Kidney (tissue), 14 donors: ENCODE data around the gene TMEM116. TPM values are rescaled to one million over a fixed set of nuclear protein-coding genes. Genes with fewer than 3 reads are reported as not detected.
"Not testable (repeated sequence)": the region's sequence is repeated elsewhere in the genome, so short reads cannot be mapped to it uniquely, and the experiment has no call there.

ENCODE experiments used
- DNase-seq, 5 donors: peaks; one replicate each; pipeline ENCODE4 v3.0.0-alpha.2; 2013 to 2020
- FAIRE-seq: peaks from 2 replicates; lab custom pipeline; 2012; peaks lifted over from hg19 to GRCh38; lab: Jason Lieb, UNC
- H3K27ac ChIP-seq, 2 donors: one replicate each; pipeline ENCODE4 v1.7.0; 2013; ENCODE audit warnings: low read depth in 2 of 2, low read length in 2 of 2, inconsistent platforms in 1 of 2
- H3K27me3 ChIP-seq: one replicate; pipeline ENCODE4 v1.7.1; 2013; ENCODE audit warnings: low read length, inconsistent platforms; ENCODE audit not compliant: control insufficient read depth, insufficient read depth
- H3K36me3 ChIP-seq, 3 donors: one replicate each; pipeline versions ENCODE4 v1.7.0 to v1.7.1; 2013; ENCODE audit warnings: low read length in 3 of 3, control low read depth in 1 of 3, inconsistent platforms in 1 of 3; ENCODE audit not compliant: insufficient read depth in 3 of 3, control insufficient read depth in 2 of 3
- H3K4me1 ChIP-seq, 3 donors: one replicate each; pipeline versions ENCODE4 v1.7.0 to v1.7.1; 2013; ENCODE audit warnings: low read length in 3 of 3, inconsistent platforms in 1 of 3, low read depth in 1 of 3; ENCODE audit not compliant: control insufficient read depth in 2 of 3, insufficient read depth in 2 of 3
- H3K4me3 ChIP-seq, 3 donors: one replicate each; pipeline versions ENCODE4 v1.7.0 to v1.8.1; 2013; ENCODE audit warnings: low read length in 3 of 3, control low read depth in 1 of 3, inconsistent platforms in 1 of 3
- H3K9ac ChIP-seq, 3 donors: one replicate each; pipeline versions ENCODE4 v1.7.0 to v1.7.1; 2013; ENCODE audit warnings: low read length in 3 of 3, control low read depth in 1 of 3, inconsistent platforms in 1 of 3
- H3K9me3 ChIP-seq, 3 donors: one replicate each; pipeline versions ENCODE4 v1.7.0 to v1.7.1; 2013; ENCODE audit warnings: low read length in 3 of 3, control low read depth in 1 of 3, inconsistent platforms in 1 of 3; ENCODE audit not compliant: control insufficient read depth in 2 of 3, insufficient read depth in 1 of 3
- CTCF ChIP-seq: IDR thresholded peaks from 3 replicates; pipeline ENCODE4 v1.5.1; 2012; ENCODE audit warnings: mild to moderate bottlenecking, moderate library complexity, borderline replicate concordance; ENCODE audit not compliant: insufficient read depth; ENCODE audit errors: extremely low read depth
- intact Hi-C: fragments of 100-400 bp; cut with DNase I; formaldehyde crosslinking; loops from one replicate; pipeline ENCODE4 v1.11.1; 2022
- polyA plus RNA-seq: library from polyadenylated mRNA; stranded (reverse); fragments of 350-450 nt; fragmentation: Illumina TruSeq; extraction: RNeasy Lipid Tissue Mini Kit (QIAGEN cat#74804); gene quantifications from one replicate; pipeline ENCODE4 v1.2.3, GENCODE V29; 2014; ENCODE audit warnings: low read depth, low replicate concordance; ENCODE audit not compliant: insufficient read depth
- total RNA-seq: library from RNA; stranded (reverse); fragmentation: NEBNext Ultra II Directional; extraction: Animal tissue kit (Norgen Biotek cat#: 25700); gene quantifications from one replicate; pipeline ENCODE4 v1.2.1, GENCODE V29; 2021
- donor health status: control.
- donor health status: control.
- donor health status: control.
- donor health status: control.
- donor health status: control.
- donor health status: DM: yes; HTN: yes; CAD: no.
- donor health status: Normal renal cell carcinoma (clear cell type).

The TMEM116 gene
- total and polyA plus RNA-seq, 2 donors from 2014 or later: 20.2 to 59.7 TPM

DNA sequence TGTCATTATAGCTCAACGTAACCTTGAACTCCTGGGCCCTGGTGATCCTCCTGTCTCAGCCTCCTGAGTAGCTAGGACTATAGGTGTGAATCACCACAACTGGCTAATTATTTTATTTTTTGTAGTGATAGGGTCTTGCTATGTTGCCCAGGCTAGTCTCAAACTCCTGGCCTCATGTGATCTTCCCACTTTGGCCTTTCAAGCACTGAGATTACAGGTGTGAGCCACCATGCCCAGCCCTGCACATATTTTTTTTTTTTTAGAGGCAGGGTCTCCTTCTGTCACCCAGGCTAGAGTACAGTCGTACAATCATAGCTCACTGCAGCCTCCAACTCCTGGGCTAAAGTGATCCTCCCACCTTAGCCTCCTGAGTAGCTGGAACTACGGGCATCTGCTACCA is 8.9 kb downstream of the TMEM116 start:
- Histone ChIP-seq H3K36me3 (no peaks in the 10 kb centered on the region), H3K27ac (no peak overlapping the region), H3K9ac (no peak overlapping the region), H3K27me3 (no peaks in the 10 kb centered on the region), H3K9me3 (no peaks in the 10 kb centered on the region), H3K4me3 (no peak overlapping the region), H3K4me1 (peaks cover 0 to 3% (median 0%) of the 10 kb centered on the region in 3 donors)
- intact Hi-C loops: no loop called here
- no peak for FAIRE-seq
- DNase-seq: no peak
- no peak for TF ChIP-seq CTCF

- intact Hi-C loops: no loop called here
- TF ChIP-seq CTCF: no peak
- Histone ChIP-seq H3K9ac (no peak overlapping the region), H3K4me3 (no peak overlapping the region), H3K36me3 (no peaks in the 10 kb centered on the region), H3K27ac (peak overlapping the region in 1 of 2 donors; percentile 27), H3K27me3 (no peaks in the 10 kb centered on the region), H3K4me1 (peaks cover 0 to 3% (median 0%) of the 10 kb centered on the region in 3 donors), H3K9me3 (no peaks in the 10 kb centered on the region)
- FAIRE-seq (no peak), DNase-seq (no peak)
Observed at GRCh38 chr12:112001576-112001975, 11.4 kb downstream of the TMEM116 start.

DNA sequence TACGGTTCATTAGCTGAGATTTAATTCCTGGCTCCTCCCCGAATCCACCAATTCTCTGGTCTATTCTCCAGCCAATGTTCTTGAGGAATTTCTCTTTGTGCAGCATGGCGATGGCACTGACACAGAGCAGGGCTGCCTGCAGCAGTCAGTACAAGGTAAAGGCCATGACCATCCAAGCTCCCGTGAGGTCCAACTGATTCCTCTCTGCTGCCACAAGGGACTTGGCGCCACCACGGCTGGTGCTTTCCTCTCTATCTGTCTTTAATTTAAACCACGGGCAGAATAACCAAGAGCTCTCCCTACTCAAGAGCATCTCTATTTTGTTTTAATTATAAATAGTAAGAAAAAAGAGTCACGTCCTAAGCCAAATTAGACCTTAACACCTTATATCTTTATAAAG is 12.1 kb downstream of the TMEM116 start:
- intact Hi-C loops: no loop called here
- no peak for TF ChIP-seq CTCF
- no peak for FAIRE-seq

DNA sequence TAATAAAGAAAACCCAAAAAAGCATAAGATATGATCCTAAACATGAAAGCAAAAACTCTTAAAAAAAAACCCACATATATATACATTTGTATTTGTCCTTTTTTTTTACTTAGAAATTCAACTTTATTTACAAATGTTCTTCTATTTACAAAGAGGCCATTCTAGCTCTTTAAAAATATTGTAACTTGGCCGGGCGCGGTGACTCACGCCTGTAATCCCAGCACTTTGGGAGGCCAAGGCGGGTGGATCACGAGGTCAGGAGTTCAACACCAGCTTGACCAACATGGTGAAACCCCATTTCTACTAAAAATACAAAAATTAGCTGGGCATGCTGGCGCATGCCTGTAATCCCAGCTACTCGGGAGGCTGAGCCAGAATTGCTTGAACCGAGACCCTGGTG is 13.8 kb downstream of the TMEM116 start:
- H3K4me1 ChIP-seq, H3K4me3 ChIP-seq, H3K9me3 ChIP-seq, H3K36me3 ChIP-seq, intact Hi-C loops, H3K9ac ChIP-seq, FAIRE-seq, H3K27me3 ChIP-seq, H3K27ac ChIP-seq, DNase-seq: not testable (repeated sequence)

More for the DNA sequence above, 12.1 kb downstream of the TMEM116 start:
- H3K9me3 ChIP-seq: no peaks in the 10 kb centered on the region
- no peak overlapping the region for H3K9ac ChIP-seq
- H3K27ac ChIP-seq: no peak overlapping the region
- H3K36me3 ChIP-seq: no peaks in the 10 kb centered on the region
- no peak for DNase-seq
- no peaks in the 10 kb centered on the region for H3K4me1 ChIP-seq
- no peak overlapping the region for H3K4me3 ChIP-seq
- no peaks in the 10 kb centered on the region for H3K27me3 ChIP-seq
